Subcutaneous abdominal adipose tissue (tissue), 5 donors: ENCODE data around the gene TUBB4B.
A peak's percentile ranks its signal among the peaks of the same experiment; 100 is the strongest.
"Not testable (repeated sequence)": the region's sequence is repeated elsewhere in the genome, so short reads cannot be mapped to it uniquely, and the experiment has no call there.

ENCODE experiments used
- H3K27ac ChIP-seq: one replicate; pipeline ENCODE4 v1.7.0; 2013; ENCODE audit warnings: low read depth, mild to moderate bottlenecking, inconsistent platforms, low read length, moderate library complexity
- H3K27me3 ChIP-seq, 5 donors: one replicate each; pipeline ENCODE4 v1.7.0; 2013; ENCODE audit warnings: low read length in 5 of 5, inconsistent platforms in 1 of 5; ENCODE audit not compliant: control insufficient read depth in 5 of 5, insufficient read depth in 4 of 5
- H3K36me3 ChIP-seq, 5 donors: one replicate each; pipeline ENCODE4 v1.7.0; 2013; ENCODE audit warnings: low read length in 5 of 5; ENCODE audit not compliant: control insufficient read depth in 5 of 5, insufficient read depth in 5 of 5
- H3K4me1 ChIP-seq, 5 donors: one replicate each; pipeline ENCODE4 v1.7.0; 2013; ENCODE audit warnings: low read length in 5 of 5, mild to moderate bottlenecking in 3 of 5, moderate library complexity in 1 of 5; ENCODE audit not compliant: control insufficient read depth in 5 of 5, insufficient read depth in 5 of 5
- H3K4me3 ChIP-seq, 5 donors: one replicate each; pipeline ENCODE4 v1.7.0; 2013; ENCODE audit warnings: low read length in 5 of 5, low read depth in 1 of 5
- H3K9ac ChIP-seq, 5 donors: one replicate each; pipeline ENCODE4 v1.7.0; 2013; ENCODE audit warnings: low read length in 5 of 5, mild to moderate bottlenecking in 4 of 5, moderate library complexity in 3 of 5
- H3K9me3 ChIP-seq, 5 donors: one replicate each; pipeline ENCODE4 v1.7.0; 2013; ENCODE audit warnings: low read length in 5 of 5; ENCODE audit not compliant: control insufficient read depth in 5 of 5
- donor health status: healthy.
- donor health status: healthy.
- donor health status: healthy.
- donor health status: healthy.
- donor health status: healthy.

The TUBB4B gene

DNA sequence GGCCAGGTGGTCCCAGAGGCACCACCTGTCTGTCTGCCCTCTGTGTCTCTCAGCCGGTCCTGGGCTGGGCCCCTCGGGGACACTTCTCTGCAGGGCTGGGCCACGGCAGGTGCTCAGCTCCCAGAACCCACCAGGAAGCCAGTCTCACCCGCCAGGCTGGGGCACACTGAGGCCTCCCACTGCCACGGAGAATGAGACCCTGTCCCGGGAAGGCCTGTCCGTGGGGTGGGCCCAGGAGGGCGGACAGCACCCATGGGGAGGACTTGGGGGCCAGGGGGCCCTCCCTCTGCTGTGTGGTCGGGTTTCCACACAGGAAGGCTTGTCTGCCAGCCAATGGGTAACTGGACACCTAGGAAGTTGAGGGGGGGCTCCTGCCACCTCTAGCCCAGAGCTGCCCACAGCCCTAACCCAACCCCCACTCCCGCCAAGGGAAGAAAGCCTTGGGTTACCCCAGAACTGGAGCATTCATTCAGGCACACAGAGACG, 4.1 kb upstream of the TUBB4B start:
- H3K4me3 ChIP-seq = no peak overlapping the region
- no peak overlapping the region for H3K9ac ChIP-seq
- H3K36me3 ChIP-seq = peaks cover 0 to 1% (median under 1%) of the 10 kb centered on the region in 5 donors
- peaks cover 20 to 28% (median 26%) of the 10 kb centered on the region in 5 donors for H3K27me3 ChIP-seq
- no peaks in the 10 kb centered on the region for H3K9me3 ChIP-seq
- H3K27ac ChIP-seq = no peak overlapping the region
- peaks cover 1 to 42% (median 26%) of the 10 kb centered on the region in 5 donors for H3K4me1 ChIP-seq

- no peak overlapping the region for H3K27ac ChIP-seq
Observed at GRCh38 chr9:137237759-137238726, 3.0 kb upstream of the TUBB4B start.

DNA sequence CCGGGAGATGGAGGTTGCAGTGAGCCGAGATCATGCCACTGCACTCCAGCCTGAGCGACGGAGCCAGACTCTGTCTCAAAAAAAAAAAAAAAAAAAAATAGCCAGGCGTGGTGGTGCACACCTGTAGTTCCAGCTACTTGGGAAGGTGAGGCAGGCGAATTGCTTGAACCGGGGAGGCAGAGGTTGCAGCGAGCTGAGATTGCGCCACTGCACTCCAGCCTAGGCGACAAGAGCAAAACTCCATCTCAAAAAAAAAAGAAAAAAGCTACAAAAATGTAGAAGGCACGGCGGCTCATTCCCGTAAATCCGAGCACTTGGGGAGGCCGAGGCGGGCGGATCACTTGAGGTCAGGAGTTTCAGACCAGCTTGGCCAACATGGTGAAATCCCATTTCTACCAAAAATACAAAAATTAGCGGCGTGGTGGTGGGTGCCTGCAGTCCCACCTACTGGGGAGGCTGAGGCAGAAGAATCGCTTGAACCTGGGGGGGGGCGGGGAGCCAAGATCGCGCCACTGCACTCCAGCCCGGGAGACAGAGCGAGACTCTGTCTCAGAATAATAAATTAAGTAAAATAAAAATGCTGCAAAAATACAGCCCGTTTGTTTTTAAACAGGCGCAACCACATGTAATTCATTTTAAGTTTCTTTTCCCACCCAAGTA, 1.4 kb upstream of the TUBB4B start:
- Histone ChIP-seq H3K27ac (peak overlapping the region; percentile 86), H3K27me3 (peaks cover 7 to 11% (median 8%) of the 10 kb centered on the region in 5 donors), H3K9ac (peak overlapping the region in 4 of 5 donors; percentile 65 to 81 (median 71)), H3K36me3 (peaks cover 0 to 21% (median 19%) of the 10 kb centered on the region in 5 donors), H3K4me1 (peaks cover 8 to 65% (median 43%) of the 10 kb centered on the region in 5 donors), H3K4me3 (peak overlapping the region; percentile 22 to 77 (median 67))
- H3K9me3 ChIP-seq = not testable (repeated sequence)

More at GRCh38 chr9:137237759-137238726, 3.0 kb upstream of the TUBB4B start:
- peaks cover 16 to 21% (median 19%) of the 10 kb centered on the region in 5 donors for H3K27me3 ChIP-seq
- no peaks in the 10 kb centered on the region for H3K9me3 ChIP-seq
- H3K36me3 ChIP-seq = peaks cover 0 to 12% (median 11%) of the 10 kb centered on the region in 5 donors
- H3K4me3 ChIP-seq = no peak overlapping the region
- peaks cover 8 to 52% (median 36%) of the 10 kb centered on the region in 5 donors for H3K4me1 ChIP-seq
- no peak overlapping the region for H3K9ac ChIP-seq

- Histone ChIP-seq H3K27me3 (peaks cover 2 to 4% (median 3%) of the 10 kb centered on the region in 5 donors), H3K36me3 (peaks cover 0 to 21% (median 19%) of the 10 kb centered on the region in 5 donors), H3K4me1 (peaks cover 8 to 68% (median 43%) of the 10 kb centered on the region in 5 donors), H3K4me3 (peak overlapping the region in 4 of 5 donors; percentile 65 to 77 (median 67)), H3K9me3 (no peaks in the 10 kb centered on the region), H3K9ac (peak overlapping the region in 4 of 5 donors; percentile 65 to 81 (median 71)), H3K27ac (peak overlapping the region; percentile 86)
Observed at GRCh38 chr9:137240318-137240840, 708 bp upstream of the TUBB4B start.

DNA sequence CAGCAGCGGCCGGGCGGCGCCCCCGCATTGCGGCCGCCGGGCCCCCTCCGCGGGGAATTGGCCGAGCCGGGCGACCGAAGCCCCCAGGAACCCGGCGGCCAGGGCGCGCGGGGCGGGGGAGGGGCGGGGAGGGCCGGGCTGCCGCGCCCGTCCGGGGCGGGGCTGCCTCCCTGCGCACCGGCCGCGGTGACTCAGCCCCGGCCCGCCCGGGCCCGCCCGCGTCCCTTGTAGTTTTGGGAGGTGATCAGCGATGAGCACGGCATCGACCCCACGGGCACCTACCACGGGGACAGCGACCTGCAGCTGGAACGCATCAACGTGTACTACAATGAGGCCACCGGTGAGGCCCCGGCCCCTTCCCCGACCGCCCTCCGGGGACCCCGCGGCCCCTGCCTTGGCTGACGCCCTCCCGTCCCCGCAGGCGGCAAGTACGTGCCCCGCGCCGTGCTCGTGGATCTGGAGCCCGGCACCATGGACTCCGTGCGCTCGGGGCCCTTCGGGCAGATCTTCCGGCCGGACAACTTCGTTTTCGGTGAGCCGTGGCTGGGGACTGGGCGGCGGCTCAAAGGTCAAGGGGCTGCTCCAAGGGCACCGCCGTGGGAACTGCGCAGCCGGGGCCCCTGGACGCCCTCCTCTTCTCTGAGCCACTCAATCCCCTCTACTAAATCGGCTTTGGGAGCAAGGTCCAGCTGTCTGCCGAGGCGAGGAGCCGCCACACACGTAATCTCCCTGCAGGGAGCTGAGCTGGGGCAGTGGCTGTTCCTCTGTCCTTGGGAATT, 592 bp downstream of the TUBB4B start:
- Histone ChIP-seq H3K9ac (peak overlapping the region in 4 of 5 donors; percentile 70 to 91 (median 84)), H3K36me3 (peaks cover 0 to 21% (median 19%) of the 10 kb centered on the region in 5 donors), H3K27me3 (peaks cover 0 to 3% (median 0%) of the 10 kb centered on the region in 5 donors), H3K27ac (peak overlapping the region; percentile 74), H3K4me3 (peak overlapping the region; percentile 80 to 87 (median 83)), H3K9me3 (no peaks in the 10 kb centered on the region), H3K4me1 (peaks cover 8 to 55% (median 35%) of the 10 kb centered on the region in 5 donors)

- peaks cover 8 to 53% (median 31%) of the 10 kb centered on the region in 5 donors for H3K4me1 ChIP-seq
- peak overlapping the region; percentile 74 for H3K27ac ChIP-seq
- H3K36me3 ChIP-seq = peaks cover 0 to 21% (median 19%) of the 10 kb centered on the region in 5 donors
- peak overlapping the region in 4 of 5 donors; percentile 70 to 91 (median 84) for H3K9ac ChIP-seq
- peaks cover 0 to 3% (median 0%) of the 10 kb centered on the region in 5 donors for H3K27me3 ChIP-seq
- peak overlapping the region; percentile 80 to 87 (median 83) for H3K4me3 ChIP-seq
- no peaks in the 10 kb centered on the region for H3K9me3 ChIP-seq
Observed at GRCh38 chr9:137242269-137243203, 1.4 kb downstream of the TUBB4B start.

- H3K9ac ChIP-seq, H3K27ac ChIP-seq, H3K9me3 ChIP-seq, H3K27me3 ChIP-seq: not testable (repeated sequence)
- H3K36me3 ChIP-seq = peaks cover 0 to 21% (median 19%) of the 10 kb centered on the region in 5 donors
- H3K4me3 ChIP-seq = peak overlapping the region in 1 of 5 donors; percentile 23
- peaks cover 8 to 57% (median 31%) of the 10 kb centered on the region in 5 donors for H3K4me1 ChIP-seq
Observed at GRCh38 chr9:137243266-137243625, 2.2 kb downstream of the TUBB4B start.

DNA sequence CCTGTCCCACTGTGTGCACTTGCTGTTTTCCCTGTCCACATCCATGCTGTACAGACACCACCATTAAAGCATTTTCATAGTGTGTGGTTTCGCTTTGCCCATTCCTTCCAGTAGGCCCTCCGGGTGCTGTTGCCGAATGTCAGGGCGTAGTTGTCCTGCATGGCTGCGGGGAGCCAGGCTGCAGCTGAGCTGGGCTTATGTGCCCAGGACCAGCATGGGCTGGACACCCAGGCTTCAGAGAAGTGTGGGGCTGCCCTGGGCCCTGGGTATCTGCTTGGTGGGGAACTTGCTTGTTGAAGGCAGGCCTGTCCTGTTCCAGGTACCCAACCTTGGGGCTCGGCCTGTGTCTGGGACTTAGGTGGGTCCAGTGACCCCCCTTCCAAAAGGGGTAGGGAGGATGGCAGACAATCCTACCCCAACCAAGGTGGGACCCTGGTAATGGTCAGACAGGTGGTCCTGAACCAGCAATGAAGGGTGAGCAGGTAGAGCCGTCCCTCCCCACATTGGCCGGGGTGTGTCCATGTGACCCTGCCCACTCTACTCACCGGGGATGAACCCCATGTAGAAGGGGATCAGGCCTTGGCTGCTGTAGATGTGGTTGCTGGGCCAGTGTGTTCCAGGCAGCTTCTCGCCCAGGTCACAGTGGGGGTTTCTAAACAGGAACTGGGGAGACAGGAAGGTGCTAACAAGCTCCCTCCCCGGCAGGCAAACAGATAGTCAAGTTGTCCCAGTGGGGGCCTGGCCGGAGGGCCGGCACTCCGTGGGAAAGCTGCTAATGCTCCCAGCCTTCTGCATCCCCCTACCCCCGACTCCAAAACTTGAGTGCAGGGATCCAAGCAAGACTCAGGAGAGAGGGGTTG, 2.8 kb downstream of the TUBB4B start:
- H3K9ac ChIP-seq = no peak overlapping the region
- peaks cover 8 to 55% (median 30%) of the 10 kb centered on the region in 5 donors for H3K4me1 ChIP-seq
- peaks cover 0 to 21% (median 19%) of the 10 kb centered on the region in 5 donors for H3K36me3 ChIP-seq
- peaks cover 0 to 3% (median 0%) of the 10 kb centered on the region in 5 donors for H3K27me3 ChIP-seq
- H3K9me3 ChIP-seq = no peaks in the 10 kb centered on the region
- H3K27ac ChIP-seq = no peak overlapping the region
- peak overlapping the region in 2 of 5 donors; percentile 17 to 23 for H3K4me3 ChIP-seq
